A549 (cell line): ENCODE results near the gene PGC. TPM values are rescaled to one million over a fixed set of nuclear protein-coding genes. Genes with fewer than 3 reads are reported as not detected.
A peak's percentile ranks its signal among the peaks of the same experiment; 100 is the strongest.

Source experiments
- ATAC-seq, 2 experiments: fragments of 200-7000 bp in 1 of 2; fragments of >200 bp in 1 of 2; cut with Nextera tagmentation in 1 of 2; cut with Tn5 transposase in 1 of 2; 3 replicates each; pipeline versions ENCODE4 v1.8.0 to v1.9.1; 2018 to 2020; ENCODE audit warnings: mild to moderate bottlenecking in 1 of 2, moderate library complexity in 1 of 2
- CTCF ChIA-PET: fragments of 300-600 bp; sonication (Branson Sonifier 250); formaldehyde crosslinking; extraction: SDS; loops from one replicate; lab custom pipeline; 2021; ENCODE audit warnings: antibody characterized with exemption, inconsistent platforms; lab: Yijun Ruan, JAX
- POLR2A ChIA-PET: fragments of 350-600 bp; formaldehyde crosslinking; extraction: SDS; loops from one replicate; lab custom pipeline; 2021; ENCODE audit warnings: antibody characterized with exemption, inconsistent platforms; lab: Yijun Ruan, JAX
- DNase-seq, 2 experiments: peaks; one replicate each; pipeline versions ENCODE4 v3.0.0 to v3.0.0-alpha.2; 2011 to 2016; ENCODE audit warnings: low read depth in 1 of 2, low spot score in 1 of 2
- FAIRE-seq: peaks from 2 replicates; lab custom pipeline; 2011; peaks lifted over from hg19 to GRCh38; lab: Jason Lieb, UNC
- H3K27ac ChIP-seq, 2 experiments: fragments of >200 bp; sonication (Bioruptor Twin); formaldehyde crosslinking; 3 replicates each; pipeline ENCODE4 v1.5.1; 2016 to 2017
- H3K4me1 ChIP-seq: fragments of >200 bp; sonication (Bioruptor Twin); formaldehyde crosslinking; 3 replicates; pipeline ENCODE4 v1.6.1; 2016
- H3K4me2 ChIP-seq: fragments of >200 bp; sonication (Bioruptor Twin); formaldehyde crosslinking; 3 replicates; pipeline ENCODE4 v1.6.1; 2016
- H3K4me3 ChIP-seq: fragments of >200 bp; sonication (Bioruptor Twin); formaldehyde crosslinking; 3 replicates; pipeline ENCODE4 v1.5.1; 2016
- H3K9me3 ChIP-seq: fragments of >200 bp; sonication (Bioruptor Twin); formaldehyde crosslinking; 3 replicates; pipeline ENCODE4 v1.6.1; 2016
- ATOH8 ChIP-seq: fragments of 250-450 bp; sonication (Bioruptor Pico); IDR thresholded peaks from 2 replicates; pipeline ENCODE4 v1.5.0; 2020; ENCODE audit warnings: low read depth, mild to moderate bottlenecking, moderate library complexity
- CEBPB ChIP-seq, 2 experiments: fragments of >200 bp in 1 of 2; sonication (Bioruptor Twin) in 1 of 2; formaldehyde crosslinking in 1 of 2; IDR thresholded peaks; 2 replicates each; pipeline ENCODE4 v1.6.1; 2012 to 2016
- CHD2 ChIP-seq: fragments of 150-350 bp; IDR thresholded peaks from 2 replicates; pipeline ENCODE4 v1.6.1; 2014; ENCODE audit warnings: low read length; ENCODE audit not compliant: partially characterized antibody
- CTCF ChIP-seq: fragments of >200 bp; sonication (Bioruptor Twin); formaldehyde crosslinking; IDR thresholded peaks from 3 replicates; pipeline ENCODE4 v1.5.1; 2016
- E2F6 ChIP-seq: IDR thresholded peaks from 2 replicates; pipeline ENCODE4 v1.6.1; 2012; ENCODE audit warnings: low read depth, borderline replicate concordance
- ESRRA ChIP-seq: fragments of 150-350 bp; IDR thresholded peaks from 2 replicates; pipeline ENCODE4 v1.6.1; 2014; ENCODE audit warnings: mild to moderate bottlenecking, low read length, borderline replicate concordance
- GATA3 ChIP-seq: IDR thresholded peaks from 2 replicates; pipeline ENCODE4 v1.6.1; 2012; ENCODE audit warnings: borderline replicate concordance
- HMGXB4 ChIP-seq: fragments of 250-450 bp; sonication (Bioruptor Pico); IDR thresholded peaks from 2 replicates; pipeline ENCODE4 v1.5.0; 2021; ENCODE audit warnings: mild to moderate bottlenecking, moderate library complexity, borderline replicate concordance
- HOXA7 ChIP-seq: fragments of 250-450 bp; sonication (Bioruptor Pico); IDR thresholded peaks from 2 replicates; pipeline ENCODE4 v1.5.0; 2020; ENCODE audit warnings: mild to moderate bottlenecking, moderate library complexity
- HOXB13 ChIP-seq: fragments of 250-450 bp; sonication (Bioruptor Pico); IDR thresholded peaks from 2 replicates; pipeline ENCODE4 v1.5.0; 2020; ENCODE audit warnings: low read depth, mild to moderate bottlenecking, moderate library complexity
- KDM5A ChIP-seq: fragments of 200-600 bp; sonication (generic); IDR thresholded peaks from 2 replicates; pipeline ENCODE4 v1.6.1; 2016; ENCODE audit warnings: antibody characterized with exemption, mild to moderate bottlenecking
- PBX3 ChIP-seq: IDR thresholded peaks from 2 replicates; pipeline ENCODE4 v1.6.1; 2012
- PHF8 ChIP-seq: fragments of 200-600 bp; sonication (generic); IDR thresholded peaks from 2 replicates; pipeline ENCODE4 v1.6.1; 2016; ENCODE audit warnings: low read depth, mild to moderate bottlenecking, antibody characterized with exemption, moderate library complexity, borderline replicate concordance
- SMC3 ChIP-seq: fragments of >200 bp; sonication (Bioruptor Twin); formaldehyde crosslinking; IDR thresholded peaks from 3 replicates; pipeline ENCODE4 v1.6.1; 2018; ENCODE audit warnings: inconsistent platforms
- SREBF2 ChIP-seq: fragments of 450-650 bp; IDR thresholded peaks from 2 replicates; pipeline ENCODE4 v1.6.1; 2014; ENCODE audit warnings: mild to moderate bottlenecking, moderate library complexity
- TP53 ChIP-seq: fragments of 250-450 bp; sonication (Bioruptor Pico); IDR thresholded peaks from 2 replicates; pipeline ENCODE4 v1.5.0; 2021; ENCODE audit warnings: mild to moderate bottlenecking, moderate library complexity
- WGBS: methylation state at CpG from one replicate; pipeline ENCODE4 v1.1.6; 2017; ENCODE audit errors: missing lambda C conversion rate; 5-methylcytosine and 5-hydroxymethylcytosine counted together
- polyA plus RNA-seq, 4 experiments: library from polyadenylated mRNA; depleted of rRNA in 3 of 4; stranded (reverse); fragments of >200 nt; fragmentation: RNase III in 1 of 4; extraction: RNeasy Plus Mini Kit Qiagen cat#74134 plus additional on column Dnase treatment in 1 of 4; gene quantifications; 2 replicates in 3 of 4; 3 replicates in 1 of 4; pipeline ENCODE4 v1.2.3, GENCODE V29; 2011 to 2017

PGC gene
- polyA plus RNA-seq, 2 of the 4 experiments (the other 2 are of a cell fraction), result not detected

- no peak for TF ChIP-seq KDM5A
- no peak for TF ChIP-seq CEBPB (IDR thresholded peaks at IDR 0.05)
- TF ChIP-seq ATOH8 (CRISPR knock-in tag), result no peak
- no peak for TF ChIP-seq PHF8
- no peak for TF ChIP-seq TP53 (CRISPR knock-in tag)
- no peak for TF ChIP-seq E2F6
- TF ChIP-seq HOXB13 (CRISPR knock-in tag), result no peak
- TF ChIP-seq SREBF2, result no peak
- TF ChIP-seq CTCF, result no peak
- TF ChIP-seq, all 56 proteins: peak for 0
- 88% methylated on average over 2 of the region's 2 CpGs for WGBS
- FAIRE-seq (no peak), DNase-seq (no peak), ATAC-seq (peak in 1 of 2 experiments; percentile 29; a peak in 1 of 6 replicates)
- Histone ChIP-seq H3K9me3 (no peaks in the 10 kb centered on the region), H3K4me1 (no peaks in the 10 kb centered on the region), H3K27ac (no peak overlapping the region), H3K4me3 (no peak overlapping the region), H3K4me2 (no peak overlapping the region)
- ChIA-PET POLR2A (no interaction called here), CTCF (interaction anchor here (1.2 kb wide), 2 partner anchors 9 to 55 kb away, joined by 3 to 4 read pairs; no protein-coding TSS in a partner anchor)
These were observed 12.8 kb upstream of the PGC start for GRCh38 chr6:41759905-41760579.

- ChIA-PET CTCF (interaction anchor here (1.2 kb wide), 2 partner anchors 8 to 54 kb away, joined by 3 to 4 read pairs; no protein-coding TSS in a partner anchor), POLR2A (no interaction called here)
- FAIRE-seq (no peak), DNase-seq (no peak), ATAC-seq (no peak)
- Histone ChIP-seq H3K4me2 (no peak overlapping the region), H3K27ac (no peak overlapping the region), H3K4me3 (no peak overlapping the region), H3K4me1 (no peaks in the 10 kb centered on the region), H3K9me3 (no peaks in the 10 kb centered on the region)
- 67% methylated on average over 8 of the region's 13 CpGs for WGBS
- TF ChIP-seq SMC3 (no peak), SREBF2 (no peak), CHD2 (no peak), PHF8 (no peak), GATA3 (no peak), HOXA7 (no peak), ESRRA (no peak), ATOH8 (CRISPR knock-in tag) (no peak), PBX3 (no peak), HMGXB4 (CRISPR knock-in tag) (no peak), HOXB13 (CRISPR knock-in tag) (no peak)
These were observed 12.1 kb upstream of the PGC start for GRCh38 chr6:41759106-41759904.
